Type B pancreatic cell (in vitro differentiated cells): Measurements from ENCODE around the gene TCF12. TPM values are rescaled to one million over a fixed set of nuclear protein-coding genes. Genes with fewer than 3 reads are reported as not detected.

Source experiments
- DNase-seq: peaks from one replicate; pipeline ENCODE4 v3.0.0; 2021; ENCODE audit warnings: mixed read lengths; ENCODE audit not compliant: unreplicated experiment; ENCODE audit errors: extremely low spot score
- H3K27ac Mint-ChIP-seq: 2 replicates; pipeline ENCODE4 v1.8.0; 2021; ENCODE audit warnings: mild to moderate bottlenecking, mixed read lengths
- H3K27me3 Mint-ChIP-seq: 2 replicates; pipeline ENCODE4 v1.8.0; 2021; ENCODE audit warnings: mixed read lengths
- H3K36me3 Mint-ChIP-seq: 2 replicates; pipeline ENCODE4 v1.8.0; 2021; ENCODE audit warnings: mixed read lengths
- H3K4me1 Mint-ChIP-seq: one replicate; pipeline ENCODE4 v1.8.0; 2021; ENCODE audit warnings: mixed read lengths; ENCODE audit not compliant: unreplicated experiment
- H3K4me3 Mint-ChIP-seq: 2 replicates; pipeline ENCODE4 v1.8.0; 2021; ENCODE audit warnings: mild to moderate bottlenecking, mixed read lengths
- H3K9me3 Mint-ChIP-seq: 2 replicates; pipeline ENCODE4 v1.8.0; 2021; ENCODE audit warnings: mixed read lengths
- total RNA-seq: library from RNA; stranded (reverse); gene quantifications from 2 replicates; pipeline ENCODE4 v1.2.1, GENCODE V29; 2021; ENCODE audit warnings: low replicate concordance
- TF ChIP-seq, protein P1 (sequence below): fragments of 200-600 bp; sonication (generic); conservative IDR thresholded peaks from 2 replicates; pipeline ENCODE4 v1.5.0; 2021; ENCODE audit warnings: antibody characterized with exemption, mild to moderate bottlenecking

TCF12 gene
- total RNA-seq, 1 donor from 2014 or later = 153 TPM

DNA sequence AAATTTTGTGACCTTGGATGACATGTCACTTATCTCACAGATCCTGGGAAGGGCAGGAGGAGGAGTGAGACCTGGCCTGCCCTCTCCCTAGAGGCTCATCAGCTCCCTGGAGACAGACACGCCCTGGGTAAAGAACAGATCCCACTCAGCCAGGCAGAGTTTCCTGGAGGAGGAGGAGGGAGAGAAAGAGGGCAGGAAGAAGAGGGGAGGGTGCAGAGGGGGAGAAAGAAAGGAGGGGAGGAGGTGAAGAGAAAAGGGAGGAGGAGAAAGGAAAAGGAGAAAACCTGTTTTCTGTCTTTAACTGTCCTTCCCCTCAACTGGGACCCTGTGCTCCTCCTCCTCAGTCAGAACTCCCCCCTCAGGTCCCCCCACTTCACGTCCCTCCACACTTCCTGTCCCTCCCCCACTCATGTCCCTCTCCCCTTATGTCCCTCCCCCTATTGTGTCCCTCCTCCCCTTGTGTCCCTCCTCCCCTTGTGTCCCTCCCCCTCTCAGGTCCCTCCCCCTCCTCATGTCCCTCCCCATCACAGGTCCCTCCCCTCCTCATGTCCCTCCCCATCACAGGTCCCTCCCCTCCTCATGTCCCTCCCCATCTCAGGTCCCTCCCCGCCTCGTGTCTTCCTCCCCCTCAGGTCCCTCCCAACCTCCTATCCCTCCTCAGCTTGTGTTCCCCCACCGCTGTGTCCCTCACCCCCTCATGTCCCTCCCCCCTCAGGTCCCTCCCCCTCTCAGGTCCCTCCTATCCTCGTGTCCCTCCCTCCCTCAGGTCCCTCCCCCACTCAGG is 405.6 kb downstream of the TCF12 start:
- H3K4me3 Mint-ChIP-seq = no peak overlapping the region
- TF ChIP-seq, protein P1, sequence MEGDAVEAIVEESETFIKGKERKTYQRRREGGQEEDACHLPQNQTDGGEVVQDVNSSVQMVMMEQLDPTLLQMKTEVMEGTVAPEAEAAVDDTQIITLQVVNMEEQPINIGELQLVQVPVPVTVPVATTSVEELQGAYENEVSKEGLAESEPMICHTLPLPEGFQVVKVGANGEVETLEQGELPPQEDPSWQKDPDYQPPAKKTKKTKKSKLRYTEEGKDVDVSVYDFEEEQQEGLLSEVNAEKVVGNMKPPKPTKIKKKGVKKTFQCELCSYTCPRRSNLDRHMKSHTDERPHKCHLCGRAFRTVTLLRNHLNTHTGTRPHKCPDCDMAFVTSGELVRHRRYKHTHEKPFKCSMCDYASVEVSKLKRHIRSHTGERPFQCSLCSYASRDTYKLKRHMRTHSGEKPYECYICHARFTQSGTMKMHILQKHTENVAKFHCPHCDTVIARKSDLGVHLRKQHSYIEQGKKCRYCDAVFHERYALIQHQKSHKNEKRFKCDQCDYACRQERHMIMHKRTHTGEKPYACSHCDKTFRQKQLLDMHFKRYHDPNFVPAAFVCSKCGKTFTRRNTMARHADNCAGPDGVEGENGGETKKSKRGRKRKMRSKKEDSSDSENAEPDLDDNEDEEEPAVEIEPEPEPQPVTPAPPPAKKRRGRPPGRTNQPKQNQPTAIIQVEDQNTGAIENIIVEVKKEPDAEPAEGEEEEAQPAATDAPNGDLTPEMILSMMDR = no peak
- no peaks in the 10 kb centered on the region for H3K9me3 Mint-ChIP-seq
- peaks cover 34% of the 10 kb centered on the region for H3K4me1 Mint-ChIP-seq
- DNase-seq = no peak
- no peaks in the 10 kb centered on the region for H3K27me3 Mint-ChIP-seq
- H3K36me3 Mint-ChIP-seq = no peaks in the 10 kb centered on the region
- H3K27ac Mint-ChIP-seq = peak overlapping the region; percentile 50

DNA sequence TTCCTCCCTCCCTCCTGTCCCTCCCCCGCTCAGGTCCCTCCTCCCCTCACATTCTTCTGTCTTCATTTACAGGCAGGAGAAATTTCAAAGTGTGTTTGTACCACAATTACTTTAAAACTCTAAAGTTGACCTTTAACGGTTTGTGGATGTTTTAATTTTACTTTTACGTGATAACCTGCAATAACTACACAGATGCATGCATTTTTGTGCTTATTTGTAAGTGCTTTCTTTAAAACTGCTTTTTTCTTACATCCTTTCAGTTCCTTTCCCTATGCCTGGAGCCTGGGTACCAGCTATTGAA is 406.1 kb downstream of the TCF12 start:
- DNase-seq = no peak
- Mint-ChIP-seq H3K9me3 (no peaks in the 10 kb centered on the region), H3K4me3 (no peak overlapping the region), H3K27me3 (no peaks in the 10 kb centered on the region), H3K27ac (no peak overlapping the region), H3K36me3 (no peaks in the 10 kb centered on the region), H3K4me1 (peaks cover 34% of the 10 kb centered on the region)
- TF ChIP-seq, protein P1 = no peak

DNA sequence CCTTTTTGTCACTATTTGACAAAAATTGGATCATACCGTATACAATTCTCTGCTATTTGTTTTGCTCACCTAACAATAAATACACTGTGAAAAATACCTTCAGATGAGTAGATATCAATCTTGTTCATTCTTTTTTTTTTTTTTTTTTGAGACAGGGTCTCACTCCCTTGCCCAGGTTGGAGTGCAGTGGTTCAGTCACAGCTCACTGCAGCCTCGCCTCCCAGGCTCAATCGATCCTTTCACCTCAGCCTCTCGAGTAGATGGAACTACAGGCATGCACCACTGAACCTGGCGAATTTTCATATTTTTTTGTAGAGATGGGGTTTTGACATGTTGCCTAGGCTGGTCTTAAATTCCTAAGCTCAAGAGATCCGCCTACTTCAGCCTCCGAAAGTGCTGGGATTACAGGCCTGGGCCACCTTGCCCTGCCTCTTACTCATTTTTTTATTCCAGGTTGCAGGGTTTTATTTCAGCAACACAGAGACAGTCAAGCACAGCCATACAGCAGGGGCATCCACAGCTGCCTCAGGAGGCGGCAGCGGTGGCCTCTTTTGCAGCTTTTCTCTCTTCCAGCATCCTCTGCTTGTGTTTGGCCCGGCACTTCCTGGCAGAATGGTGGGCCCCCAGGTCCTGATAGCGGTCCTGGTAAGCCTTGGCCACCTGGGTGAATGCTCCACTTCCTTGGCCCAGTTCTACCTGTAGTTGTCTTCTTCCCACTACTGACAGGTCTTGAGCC is 406.7 kb downstream of the TCF12 start:
- no peak for DNase-seq
- no peak overlapping the region for H3K27ac Mint-ChIP-seq
- no peaks in the 10 kb centered on the region for H3K36me3 Mint-ChIP-seq
- TF ChIP-seq, protein P1 = no peak
- H3K4me1 Mint-ChIP-seq = peaks cover 34% of the 10 kb centered on the region
- H3K9me3 Mint-ChIP-seq = no peaks in the 10 kb centered on the region
- no peak overlapping the region for H3K4me3 Mint-ChIP-seq
- H3K27me3 Mint-ChIP-seq = no peaks in the 10 kb centered on the region

DNA sequence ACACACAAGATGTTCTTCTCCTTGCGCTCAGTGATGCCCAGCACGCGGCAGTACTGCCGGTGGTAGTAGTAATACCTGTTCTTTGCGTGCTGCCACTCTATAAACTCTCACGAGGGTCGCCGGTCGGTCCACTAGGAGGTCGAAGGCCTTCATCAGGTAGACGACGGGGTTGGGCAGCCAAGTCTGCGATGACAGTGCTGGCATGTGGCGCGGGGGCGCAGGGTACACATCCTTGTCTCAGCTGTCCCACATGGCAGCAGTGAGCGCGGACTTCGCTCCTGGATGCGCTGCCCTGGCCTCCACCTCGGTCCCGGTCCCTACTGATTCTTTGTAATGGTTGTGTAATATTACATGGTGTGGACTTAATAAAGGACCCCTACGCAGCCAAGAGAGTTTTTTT is 407.8 kb downstream of the TCF12 start:
- H3K4me3 Mint-ChIP-seq = no peak overlapping the region
- H3K4me1 Mint-ChIP-seq = peaks cover 28% of the 10 kb centered on the region
- TF ChIP-seq, protein P1 = no peak
- H3K9me3 Mint-ChIP-seq = no peaks in the 10 kb centered on the region
- H3K27me3 Mint-ChIP-seq = no peaks in the 10 kb centered on the region
- H3K36me3 Mint-ChIP-seq = no peaks in the 10 kb centered on the region
- DNase-seq = no peak
- H3K27ac Mint-ChIP-seq = no peak overlapping the region

DNA sequence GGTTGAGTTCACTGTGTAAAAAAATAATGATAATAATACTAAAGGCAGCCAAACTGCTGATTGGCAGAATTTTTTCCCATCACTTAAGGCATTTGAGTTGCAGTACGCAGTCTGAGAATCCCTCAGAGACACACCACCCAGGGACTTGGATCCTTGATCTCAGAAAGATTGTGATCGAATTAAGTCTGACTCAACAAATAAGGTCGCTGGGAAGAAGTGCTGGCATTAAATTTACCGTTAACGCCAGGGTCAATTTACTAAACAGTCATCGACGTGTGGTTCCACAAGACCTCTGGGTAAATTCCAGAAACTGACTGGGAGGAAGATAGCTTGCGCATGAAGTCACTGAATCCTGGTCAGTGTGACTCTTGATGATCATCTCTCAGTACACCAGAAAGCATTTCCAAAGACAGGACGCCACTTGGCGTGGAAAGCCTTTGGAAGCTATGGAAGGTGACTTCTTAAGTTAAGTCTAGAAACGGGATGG is 409.6 kb downstream of the TCF12 start:
- Mint-ChIP-seq H3K27me3 (no peaks in the 10 kb centered on the region), H3K36me3 (no peaks in the 10 kb centered on the region), H3K4me3 (no peak overlapping the region), H3K9me3 (no peaks in the 10 kb centered on the region), H3K4me1 (peaks cover 20% of the 10 kb centered on the region), H3K27ac (no peak overlapping the region)
- TF ChIP-seq, protein P1 = no peak
- DNase-seq = no peak
